Breast epithelium (tissue), 3 donors: Measurements from ENCODE around the gene GGTA1.

Experiments
- POLR2A ChIP-seq: fragments of 450-650 bp; IDR thresholded peaks from one replicate; pipeline ENCODE4 v1.6.1; 2016; ENCODE audit warnings: antibody characterized with exemption, mild to moderate bottlenecking, moderate library complexity
- POLR2AphosphoS5 ChIP-seq, 3 donors: sonication (generic); formaldehyde crosslinking; IDR thresholded peaks; one replicate each; pipeline ENCODE4 v1.6.1; 2017; ENCODE audit warnings: antibody characterized with exemption in 3 of 3
- TF ChIP-seq, protein P1 (sequence below), 3 donors: fragments of 450-650 bp; IDR thresholded peaks; one replicate each; pipeline ENCODE4 v1.5.1; 2016 to 2017; ENCODE audit warnings: antibody characterized with exemption in 3 of 3, mild to moderate bottlenecking in 3 of 3, moderate library complexity in 3 of 3

DNA sequence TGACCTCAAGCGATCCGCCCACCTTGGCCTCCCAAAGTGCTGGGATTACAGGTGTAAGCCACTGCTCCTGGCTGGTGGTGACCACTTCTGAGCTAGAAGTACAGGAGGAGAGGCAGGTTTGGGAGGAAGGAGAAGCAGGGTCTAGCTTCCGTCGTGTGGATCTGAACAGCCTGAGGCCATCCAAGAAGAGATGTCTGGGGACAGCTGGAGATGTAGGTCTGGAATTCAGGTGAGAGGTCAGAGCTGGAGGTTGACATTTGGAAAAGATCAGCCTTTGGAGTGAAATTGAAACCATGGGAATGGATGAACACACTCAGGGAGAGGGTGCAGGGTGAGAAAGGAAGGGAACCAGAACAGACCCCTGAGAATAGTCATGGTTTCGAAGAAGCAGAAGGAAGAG, 33.2 kb upstream of the GGTA1 start:
- TF ChIP-seq, protein P1, sequence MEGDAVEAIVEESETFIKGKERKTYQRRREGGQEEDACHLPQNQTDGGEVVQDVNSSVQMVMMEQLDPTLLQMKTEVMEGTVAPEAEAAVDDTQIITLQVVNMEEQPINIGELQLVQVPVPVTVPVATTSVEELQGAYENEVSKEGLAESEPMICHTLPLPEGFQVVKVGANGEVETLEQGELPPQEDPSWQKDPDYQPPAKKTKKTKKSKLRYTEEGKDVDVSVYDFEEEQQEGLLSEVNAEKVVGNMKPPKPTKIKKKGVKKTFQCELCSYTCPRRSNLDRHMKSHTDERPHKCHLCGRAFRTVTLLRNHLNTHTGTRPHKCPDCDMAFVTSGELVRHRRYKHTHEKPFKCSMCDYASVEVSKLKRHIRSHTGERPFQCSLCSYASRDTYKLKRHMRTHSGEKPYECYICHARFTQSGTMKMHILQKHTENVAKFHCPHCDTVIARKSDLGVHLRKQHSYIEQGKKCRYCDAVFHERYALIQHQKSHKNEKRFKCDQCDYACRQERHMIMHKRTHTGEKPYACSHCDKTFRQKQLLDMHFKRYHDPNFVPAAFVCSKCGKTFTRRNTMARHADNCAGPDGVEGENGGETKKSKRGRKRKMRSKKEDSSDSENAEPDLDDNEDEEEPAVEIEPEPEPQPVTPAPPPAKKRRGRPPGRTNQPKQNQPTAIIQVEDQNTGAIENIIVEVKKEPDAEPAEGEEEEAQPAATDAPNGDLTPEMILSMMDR (IDR thresholded peaks at IDR 0.05): no peak
- TF ChIP-seq POLR2A (no peak), POLR2AphosphoS5 (IDR thresholded peaks at IDR 0.05) (no peak)
